ENCODE results near the gene ATM. TPM values are rescaled to one million over a fixed set of nuclear protein-coding genes. Genes with fewer than 3 reads are reported as not detected.
A peak's percentile ranks its signal among the peaks of the same experiment; 100 is the strongest.

ATM gene
- total and polyA plus RNA-seq, 10 of the 15 experiments (the other 5 are each of a cell fraction or from before 2014, with no cell fraction given): 10.0 to 91.5 (median 40.2) TPM

GRCh38 chr11:108199446-108200321, 23.2 kb upstream of the ATM start (continued):
- TF ChIP-seq ZNF592 (IDR thresholded peaks at IDR 0.05) (no peak), SPI1 (IDR thresholded peaks at IDR 0.05; ENCODE audit: borderline replicate concordance, insufficient read depth, low read depth, low read length) (no peak), MTA3 (IDR thresholded peaks at IDR 0.05; ENCODE audit: borderline replicate concordance, low read length) (no peak), RELA (IDR thresholded peaks at IDR 0.05; ENCODE audit: borderline replicate concordance, partially characterized antibody) (no peak), ATF3 (IDR thresholded peaks at IDR 0.05; ENCODE audit: borderline replicate concordance, extremely low read depth, low read depth, low read length) (no peak), POLR2A (IDR thresholded peaks at IDR 0.05; ENCODE audit: low read depth, low read length) (no peak), FOXM1 (IDR thresholded peaks at IDR 0.05; ENCODE audit: low read depth, low read length) (no peak), HDAC6 (IDR thresholded peaks at IDR 0.05; ENCODE audit: unreplicated experiment) (no peak), PBX3 (IDR thresholded peaks at IDR 0.05; ENCODE audit: insufficient replicate concordance, low read depth, low read length) (no peak), ZBTB40 (IDR thresholded peaks at IDR 0.05; ENCODE audit: borderline replicate concordance) (no peak), SP1 (IDR thresholded peaks at IDR 0.05; ENCODE audit: low read depth, low read length) (no peak), EED (IDR thresholded peaks at IDR 0.05; ENCODE audit: low read depth) (0 out of 2 replicates have a peak, but pooled peaks have one; percentile 26), POLR2AphosphoS2 (IDR thresholded peaks at IDR 0.05; ENCODE audit: low read depth, low read length) (no peak), LARP7 (IDR thresholded peaks at IDR 0.05) (no peak), MAX (IDR thresholded peaks at IDR 0.05; ENCODE audit: low read depth, low read length) (no peak), KLF5 (IDR thresholded peaks at IDR 0.05; ENCODE audit: partially characterized antibody) (no peak), HCFC1 (IDR thresholded peaks at IDR 0.05; ENCODE audit: low read length) (no peak), SMC3 (IDR thresholded peaks at IDR 0.05; ENCODE audit: borderline replicate concordance, low read length) (no peak; the same call in 1 of the 2 replicates), HDGF (IDR thresholded peaks at IDR 0.05) (no peak)

Measured in GM12878 (cell line).